Stimulated activated CD8-positive, alpha-beta memory T cell treated with anti-CD3 and anti-CD28 coated beads, Interleukin-4, amount 100 ng/mL, for 1 hour (primary cell): ENCODE measurements around the gene GXYLT2.

Experiments
- DNase-seq, 2 donors: peaks; one replicate each; pipeline ENCODE4 v3.0.0-alpha.2; 2020; ENCODE audit warnings: low read depth in 2 of 2, low spot score in 1 of 2

Gene GXYLT2

DNA sequence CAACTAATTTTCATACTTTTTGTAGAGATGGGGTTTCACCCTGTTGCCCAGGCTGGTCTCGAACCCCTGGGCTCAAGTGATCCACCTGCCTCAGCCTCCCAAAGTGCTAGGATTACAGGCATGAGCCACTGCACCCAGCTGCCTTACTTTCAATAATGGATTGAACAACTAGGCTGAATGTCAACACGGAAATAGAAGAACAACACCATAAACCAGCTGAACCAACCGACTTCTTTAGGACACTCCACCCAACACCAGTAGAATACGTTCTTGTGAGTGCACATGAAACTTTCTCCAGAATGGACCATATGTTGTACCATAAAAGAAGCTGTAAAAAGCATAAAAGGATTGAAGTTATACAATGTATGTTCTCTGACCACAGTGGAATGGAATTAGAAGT is 42.9 kb downstream of the GXYLT2 start:
- no peak for DNase-seq

DNA sequence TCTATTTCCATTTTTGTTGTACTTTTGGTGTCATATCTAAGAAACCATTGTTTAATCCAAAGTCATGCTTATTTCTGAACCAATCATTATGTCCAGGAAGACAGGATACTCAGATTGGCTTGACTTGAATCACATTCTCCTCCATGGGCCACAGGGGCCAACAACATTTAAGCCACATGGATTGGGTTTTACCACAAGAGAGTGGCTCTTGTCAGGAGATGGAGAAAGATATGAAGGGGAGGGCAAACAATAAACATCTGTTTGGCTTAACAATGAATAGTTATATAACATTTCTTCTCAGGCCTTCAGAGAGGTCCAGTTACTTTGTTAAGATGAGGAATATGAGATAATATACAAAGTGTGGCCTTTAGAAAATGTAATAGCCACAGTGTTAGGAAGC is 44.6 kb downstream of the GXYLT2 start:
- DNase-seq: no peak

DNA sequence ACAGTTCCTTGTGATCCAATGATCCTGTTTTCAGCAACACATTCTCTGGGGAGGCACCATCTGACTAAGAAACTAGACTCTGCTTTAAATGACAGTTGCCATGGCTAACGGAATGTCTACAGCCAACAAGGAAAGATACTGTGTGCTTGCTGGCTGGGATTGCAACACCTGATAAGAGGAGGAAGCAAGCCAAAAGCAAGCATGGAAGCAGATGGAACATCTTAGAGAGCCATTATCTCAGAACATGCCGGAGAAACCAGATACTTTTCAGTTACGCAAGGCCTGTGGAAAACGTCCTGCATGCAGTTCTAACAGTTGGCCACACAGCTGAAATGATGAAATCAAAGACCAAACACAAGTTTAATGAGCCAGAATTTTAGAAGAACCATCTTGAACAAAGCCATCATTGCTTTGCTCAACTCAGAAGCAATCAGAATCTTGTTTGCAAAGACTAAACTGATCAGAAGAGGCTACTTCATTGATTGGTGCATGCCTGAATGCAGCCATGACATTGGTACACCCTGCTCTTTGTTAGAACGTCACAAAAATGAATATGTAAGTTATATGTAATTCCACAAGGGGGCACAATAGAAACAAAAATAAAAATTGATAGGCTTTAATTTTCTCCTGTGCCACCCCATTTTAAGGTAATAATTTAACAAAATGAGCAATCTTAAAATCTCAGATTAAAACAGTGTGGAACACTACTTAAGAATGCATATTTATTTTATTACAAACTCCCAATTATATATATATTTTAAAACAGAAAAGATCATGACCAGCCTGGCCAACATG is 50.8 kb downstream of the GXYLT2 start:
- no peak for DNase-seq

DNA sequence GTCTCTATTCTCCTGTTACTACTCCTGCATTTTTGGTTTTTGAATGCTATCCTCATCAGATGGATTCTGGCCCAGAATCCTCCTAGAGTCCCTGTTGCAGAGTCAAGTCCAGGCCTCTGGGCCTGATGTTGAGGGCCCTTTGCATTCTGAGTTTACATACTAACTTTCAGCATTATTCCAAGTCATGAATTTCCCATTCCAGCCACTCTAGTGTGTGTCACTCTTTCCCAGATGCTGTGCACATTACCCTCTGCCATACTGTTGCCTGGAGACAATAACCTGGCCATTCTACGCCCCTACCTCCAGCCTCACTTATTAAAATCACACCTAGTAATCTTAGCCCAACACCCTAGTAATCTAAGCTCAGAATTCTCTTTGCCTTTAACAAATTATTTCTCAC is 53.4 kb downstream of the GXYLT2 start:
- DNase-seq: no peak

DNA sequence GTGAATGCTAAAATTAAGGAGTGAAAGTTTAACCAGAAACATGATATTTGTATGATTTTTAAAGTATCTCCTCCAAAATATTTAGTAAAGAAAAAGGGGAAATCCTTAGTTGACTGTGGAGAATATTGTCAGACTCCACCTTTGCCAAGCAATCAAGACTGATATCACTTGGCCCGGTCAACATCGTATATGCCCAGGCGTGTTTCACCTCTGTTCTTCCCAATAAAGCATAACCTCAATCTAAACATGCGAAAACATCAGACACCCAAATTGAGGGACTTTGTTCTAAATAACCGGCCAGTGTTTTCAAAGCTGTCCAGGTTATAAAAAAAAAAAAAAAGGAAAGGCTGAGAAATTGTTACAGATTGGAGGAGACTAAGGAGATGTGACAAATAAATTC is 54.6 kb downstream of the GXYLT2 start:
- no peak for DNase-seq

DNA sequence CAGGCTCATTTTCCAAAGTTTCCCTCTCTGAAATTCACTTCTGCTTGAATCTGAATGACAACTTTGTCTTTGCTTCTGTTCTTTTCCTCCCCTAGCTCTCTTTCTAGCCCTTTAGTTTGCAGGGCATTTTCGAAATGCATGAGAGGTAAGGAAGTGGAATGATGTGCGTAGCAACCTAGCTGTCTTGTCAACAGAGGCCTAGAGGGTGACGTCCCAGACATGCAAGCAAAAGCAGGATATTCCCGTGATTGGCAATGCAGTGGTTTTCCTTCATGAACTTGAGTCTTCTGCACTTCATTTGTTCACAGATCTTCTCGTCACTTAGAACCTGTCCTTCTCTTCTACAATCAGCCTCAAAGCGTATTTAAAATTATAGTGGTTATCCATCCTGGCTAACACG is 56.9 kb downstream of the GXYLT2 start:
- no peak for DNase-seq

DNA sequence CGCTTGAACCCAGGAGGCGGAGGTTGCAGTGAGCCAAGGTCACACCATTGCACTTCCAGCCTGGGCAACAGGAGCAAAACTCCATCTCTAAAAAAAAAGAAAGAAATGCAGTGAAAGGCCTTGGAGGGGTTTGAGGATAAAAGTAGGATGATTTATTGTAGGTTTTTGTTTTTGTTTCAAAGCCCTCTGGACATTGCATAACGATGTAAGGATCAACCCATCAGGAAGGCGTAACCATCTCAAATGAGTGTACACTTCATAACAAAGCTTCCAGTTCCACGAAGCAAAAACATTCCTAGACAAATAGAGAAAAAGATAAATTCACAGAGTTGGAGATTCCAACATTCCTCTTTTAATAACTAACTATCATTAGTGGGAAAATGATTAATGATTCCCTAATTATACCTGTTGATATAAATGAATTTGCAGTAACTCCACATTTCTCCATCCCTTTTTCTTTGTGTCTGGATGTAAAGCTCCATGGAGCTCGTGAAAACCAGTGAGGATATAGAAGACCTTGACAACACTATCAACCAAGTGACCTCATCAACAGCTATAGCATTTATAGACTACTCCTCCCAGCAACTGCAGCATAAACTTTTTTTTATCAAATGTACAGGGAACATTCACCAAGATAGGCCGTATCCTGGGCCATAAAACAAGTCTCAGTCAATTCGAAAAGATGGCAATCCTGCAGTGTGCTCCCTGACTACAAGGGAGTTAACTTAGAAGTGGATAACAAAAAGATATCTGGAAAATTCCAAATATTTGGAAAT is 60.1 kb downstream of the GXYLT2 start:
- DNase-seq: no peak

DNA sequence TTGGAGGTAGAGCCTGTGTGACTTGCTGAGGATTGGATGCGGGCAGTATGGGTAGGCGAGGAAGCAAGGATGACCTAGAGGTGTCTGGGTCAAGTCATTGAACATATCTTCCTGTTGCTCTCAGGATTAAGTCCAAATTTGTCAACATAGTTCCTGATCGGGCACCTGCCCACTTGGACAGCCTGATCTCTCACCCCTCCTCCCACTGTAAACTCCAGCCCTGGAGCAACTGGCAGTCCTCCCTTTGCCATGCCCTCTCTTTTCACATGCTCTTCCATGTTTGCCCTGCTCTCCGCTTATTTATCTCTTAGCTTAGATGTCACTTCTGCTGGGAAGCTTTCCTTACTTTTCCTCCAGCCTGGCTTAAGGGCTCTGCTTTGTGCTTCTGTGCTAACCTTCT is 61.2 kb downstream of the GXYLT2 start:
- no peak for DNase-seq

DNA sequence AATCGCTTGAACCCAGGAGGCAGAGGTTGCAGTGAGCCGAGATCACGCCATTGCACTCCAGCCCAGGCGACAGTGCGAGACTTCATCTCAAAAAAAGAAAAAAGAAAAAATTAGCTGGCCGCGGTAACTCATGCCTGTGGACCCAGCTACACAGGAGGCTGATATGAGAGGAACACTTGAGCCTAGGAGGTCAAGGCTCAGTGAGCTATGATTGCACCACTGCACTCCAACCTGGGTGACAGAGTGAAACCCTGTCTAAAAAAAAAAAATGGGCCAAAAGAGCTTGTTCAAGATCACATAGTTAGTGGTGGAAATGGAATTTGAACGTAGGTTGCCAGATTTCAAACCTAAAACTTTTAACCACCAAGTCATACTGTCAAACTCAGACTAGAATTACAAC is 62.5 kb downstream of the GXYLT2 start:
- no peak for DNase-seq

DNA sequence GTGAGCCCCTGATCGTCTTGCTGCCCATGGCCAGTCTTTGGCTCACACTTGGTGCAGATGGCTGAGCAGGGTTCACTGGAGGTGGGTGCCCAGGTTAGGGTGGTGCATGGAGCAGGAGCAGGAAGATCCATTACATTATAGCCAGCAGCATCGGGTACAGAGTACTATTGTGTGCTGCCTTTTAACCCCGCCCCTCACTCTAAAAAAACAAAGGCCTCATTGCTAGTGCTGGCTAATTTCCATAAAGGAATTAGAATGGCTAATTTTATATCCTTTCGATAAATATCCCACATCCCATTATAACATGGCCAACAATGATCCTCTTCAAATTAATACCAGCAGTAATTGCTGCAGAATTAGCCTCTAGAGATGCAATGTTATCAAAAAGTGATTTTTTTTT is 63.0 kb downstream of the GXYLT2 start:
- DNase-seq: no peak

DNA sequence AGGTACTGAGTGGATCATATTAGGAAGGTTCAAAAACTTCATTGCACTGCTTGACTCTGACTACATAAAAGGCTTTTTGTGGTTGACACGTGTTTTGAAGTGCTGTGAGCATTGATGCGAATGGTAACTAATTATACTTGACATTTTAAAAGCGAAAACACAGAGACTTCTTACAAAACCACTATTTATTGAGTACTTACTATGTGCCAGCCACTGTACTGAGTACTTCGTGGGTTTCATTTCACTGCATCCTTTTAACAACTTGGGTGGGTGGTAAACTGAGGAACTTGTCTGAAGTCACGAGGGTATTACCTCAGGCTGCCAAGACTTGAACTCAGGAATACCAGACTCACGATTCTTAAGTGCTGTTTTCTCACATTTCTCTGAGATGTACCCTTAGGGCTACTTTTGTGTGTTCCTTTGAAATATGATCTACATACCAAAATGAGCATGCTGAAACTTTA is 63.4 kb downstream of the GXYLT2 start:
- no peak for DNase-seq

DNA sequence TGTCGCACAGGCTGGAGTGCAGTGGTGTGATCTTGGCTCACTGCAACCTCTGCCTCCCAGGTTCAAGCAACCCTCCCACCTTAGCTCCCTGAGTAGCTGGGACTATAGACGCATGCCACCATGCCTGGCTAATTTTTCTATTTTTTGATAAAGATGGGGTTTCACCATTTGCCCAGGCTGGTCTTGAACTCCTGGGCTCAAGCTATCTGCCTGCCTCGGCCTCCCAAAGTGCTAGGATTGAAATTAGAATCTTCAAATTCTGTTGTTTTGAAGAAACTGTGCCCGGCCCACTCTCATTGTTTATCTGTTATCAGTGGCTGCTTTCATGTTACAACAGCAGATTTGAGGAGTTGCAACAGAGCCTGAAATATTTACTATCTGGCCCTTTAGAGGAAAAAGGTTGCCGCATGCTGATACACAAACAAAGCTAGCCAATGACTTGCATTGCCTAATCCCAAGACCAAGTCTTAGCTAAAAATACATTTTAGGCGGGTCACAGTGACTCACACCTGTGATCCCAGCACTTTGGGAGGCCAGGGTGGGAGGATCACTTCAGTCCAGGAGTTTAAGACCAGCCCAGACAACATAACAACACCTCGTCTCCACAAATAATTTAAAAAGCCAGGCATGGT is 65.6 kb downstream of the GXYLT2 start:
- no peak for DNase-seq

DNA sequence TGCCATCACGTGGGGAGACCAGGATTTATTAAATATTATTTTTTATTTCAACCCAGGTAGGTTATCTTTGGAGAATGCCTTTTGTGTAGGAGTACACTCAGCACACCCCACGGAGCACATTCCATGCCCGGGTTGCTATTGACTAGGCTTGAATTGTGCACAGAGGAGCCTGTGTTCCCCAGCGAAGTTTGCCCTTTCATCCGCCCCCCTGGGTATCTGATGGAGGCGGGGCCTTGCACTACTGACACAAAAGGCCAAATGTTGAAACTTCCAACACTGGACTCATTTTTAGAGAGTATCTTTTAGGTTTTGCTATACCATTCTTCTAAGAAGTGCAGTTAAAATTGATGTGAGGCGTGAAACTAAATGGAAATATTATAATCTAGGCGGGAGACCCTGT is 69.5 kb downstream of the GXYLT2 start:
- no peak for DNase-seq

DNA sequence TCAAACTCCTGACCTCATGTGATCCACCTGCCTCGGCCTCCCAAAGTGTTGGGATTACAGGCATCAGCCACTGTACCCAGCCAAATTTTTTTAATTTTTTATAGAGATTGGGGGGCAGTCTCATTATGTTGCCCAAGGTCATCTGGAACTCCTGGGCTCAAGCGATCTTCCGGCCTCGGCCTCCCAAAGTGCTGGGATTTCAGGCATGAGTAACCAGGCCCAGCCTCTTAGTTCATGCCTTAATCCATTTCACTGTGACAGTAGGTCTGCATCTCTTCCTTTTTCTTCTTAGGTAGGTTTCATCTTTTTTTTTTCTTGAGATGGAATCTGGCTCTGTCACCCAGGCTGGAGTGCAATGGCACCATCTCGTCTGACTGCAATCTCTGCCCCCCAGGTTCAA is 71.5 kb downstream of the GXYLT2 start:
- no peak for DNase-seq

DNA sequence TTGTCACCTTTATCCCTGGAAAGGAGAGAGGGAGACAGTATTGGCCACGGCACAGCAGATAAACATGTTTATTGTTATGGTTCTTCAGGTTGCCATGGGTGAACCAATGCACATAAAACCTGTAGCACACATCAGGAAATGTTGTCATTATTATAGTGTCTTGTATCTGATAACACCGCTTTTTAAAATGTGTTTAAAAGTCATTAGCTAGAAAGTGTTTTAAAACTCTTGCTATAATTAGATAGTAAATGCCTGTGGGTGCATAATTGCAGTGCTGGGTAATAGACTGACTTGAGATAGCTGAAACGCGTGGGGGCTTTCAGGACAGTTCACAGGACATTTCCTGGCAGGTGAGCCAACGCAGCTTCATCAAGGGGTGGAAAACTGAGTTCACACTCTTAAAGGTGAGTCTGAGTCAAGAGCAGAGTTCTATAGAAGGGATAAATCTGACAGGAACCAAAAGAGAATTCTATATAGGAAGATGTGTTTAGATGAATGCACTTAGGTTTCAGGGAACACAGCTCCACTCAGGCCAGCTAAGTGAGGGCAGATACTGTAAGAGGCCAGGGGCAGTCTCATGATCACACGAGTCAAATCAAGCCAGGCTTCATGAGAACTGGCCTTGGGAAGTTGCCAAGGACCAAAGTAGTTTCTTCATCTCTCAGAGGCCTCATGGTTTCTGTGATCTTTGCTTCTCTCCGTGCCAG is 73.1 kb downstream of the GXYLT2 start:
- DNase-seq: no peak

DNA sequence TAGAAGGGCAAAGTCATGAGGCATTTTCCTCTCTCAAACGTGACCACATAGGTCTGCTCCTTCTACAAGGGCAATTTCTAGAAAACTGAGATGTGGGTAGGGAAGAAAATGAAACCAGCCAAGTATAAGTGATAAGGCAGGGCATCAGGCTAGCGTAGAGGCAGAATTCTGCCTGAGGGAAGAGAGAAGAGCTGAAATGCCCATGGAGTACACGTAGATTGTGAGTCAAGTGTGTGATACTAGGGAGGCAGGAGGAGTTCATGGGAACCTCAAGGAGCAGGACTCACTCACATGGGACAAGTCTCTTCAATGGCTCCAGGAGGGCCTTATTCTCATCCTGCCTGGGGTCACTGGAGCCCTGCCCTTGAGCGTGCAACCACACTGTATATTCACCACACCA is 73.9 kb downstream of the GXYLT2 start:
- no peak for DNase-seq

DNA sequence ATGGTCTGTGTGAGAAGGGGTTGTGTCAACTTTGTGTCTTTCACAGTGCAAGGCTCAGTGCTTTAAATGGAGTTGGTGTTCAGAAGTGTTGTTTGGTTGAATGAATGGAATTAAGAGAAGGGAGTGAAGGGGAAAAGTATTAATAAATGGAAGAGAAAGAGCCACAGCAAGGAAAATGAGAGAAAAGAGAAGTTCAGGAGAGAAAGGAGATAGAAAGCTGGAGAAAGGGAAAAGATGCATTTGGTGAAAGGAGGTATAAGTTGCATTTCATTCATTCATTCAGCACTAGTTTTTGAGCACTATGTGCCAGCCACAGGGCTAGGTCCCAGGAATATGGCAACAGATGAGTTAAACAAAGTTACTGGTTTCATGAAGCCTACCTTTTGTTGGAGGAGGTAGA is 74.5 kb downstream of the GXYLT2 start:
- DNase-seq: no peak

DNA sequence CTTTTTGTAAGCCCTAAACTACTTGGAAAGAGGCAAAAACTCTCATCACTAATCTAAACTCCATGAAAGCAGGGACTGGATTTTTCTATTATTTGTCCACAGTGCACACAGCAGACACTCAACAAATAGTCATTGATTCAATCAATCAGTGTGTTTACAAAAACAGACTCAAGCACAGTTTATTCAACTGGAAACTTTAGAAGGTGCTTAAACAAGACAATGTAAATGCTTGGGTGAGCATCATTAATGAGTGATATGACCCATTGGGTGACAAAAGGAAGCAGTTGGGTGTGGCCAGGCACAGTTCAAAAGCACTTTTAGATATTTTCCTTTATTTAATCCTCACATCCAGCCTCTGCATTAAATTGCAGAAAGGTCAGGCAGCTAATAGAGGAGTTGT is 76.8 kb downstream of the GXYLT2 start:
- DNase-seq: no peak

DNA sequence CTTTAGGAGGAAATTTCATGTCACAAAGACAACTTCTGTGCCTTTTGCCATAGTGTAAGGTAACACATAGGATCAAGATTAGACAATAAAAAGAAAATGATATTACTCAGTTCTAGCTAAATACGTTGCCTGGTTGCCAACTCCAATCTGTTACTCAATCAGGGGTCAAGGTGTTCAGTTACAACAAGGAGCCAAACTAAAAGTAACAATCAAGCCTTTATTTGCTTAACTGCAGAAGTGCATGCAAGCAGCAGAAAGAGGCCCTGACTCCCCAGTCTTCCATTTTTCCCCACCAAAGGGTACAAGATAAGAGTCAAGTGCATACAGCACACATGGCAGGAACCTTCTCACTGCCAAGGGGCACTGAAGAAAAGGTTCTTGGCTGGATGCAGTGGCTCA is 80.4 kb downstream of the GXYLT2 start:
- DNase-seq: no peak

DNA sequence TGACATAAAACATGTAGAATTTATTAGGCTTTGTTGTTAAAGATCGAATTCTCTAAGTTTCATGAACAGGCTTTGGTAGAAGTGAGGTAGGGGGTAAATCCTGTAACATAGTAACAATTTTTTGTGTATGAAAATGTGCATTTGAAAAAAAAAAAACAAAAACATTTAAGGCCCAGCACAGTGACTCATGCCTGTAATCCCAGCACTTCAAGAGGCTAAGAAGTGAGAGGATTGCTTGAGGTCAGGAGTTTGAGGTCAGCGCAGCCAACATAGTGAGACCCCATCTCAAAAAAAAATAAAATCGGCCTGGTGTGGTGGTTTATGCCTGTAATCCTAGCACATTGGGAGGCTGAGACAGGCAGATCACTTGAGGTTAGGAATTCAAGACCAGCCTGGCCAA is 81.9 kb downstream of the GXYLT2 start:
- no peak for DNase-seq

DNA sequence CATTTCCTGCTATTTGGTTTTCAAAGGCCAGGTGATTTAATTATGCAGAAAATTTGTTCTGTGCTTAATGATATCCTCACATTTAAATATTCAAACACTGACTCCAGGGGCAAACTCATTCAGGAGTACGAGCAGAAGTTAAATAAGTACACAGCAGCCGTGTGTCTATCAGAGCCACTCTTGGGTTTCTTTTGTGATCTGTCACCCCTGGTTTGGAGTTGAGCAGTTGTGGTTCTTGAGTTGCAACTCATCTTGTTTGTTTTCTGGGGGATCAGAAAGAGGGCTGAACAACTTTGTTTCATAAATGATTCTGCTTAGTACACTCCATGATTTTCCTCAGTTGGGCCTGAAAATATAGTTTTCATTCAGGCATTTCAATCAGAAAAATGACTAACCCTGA is 83.1 kb downstream of the GXYLT2 start:
- no peak for DNase-seq

DNA sequence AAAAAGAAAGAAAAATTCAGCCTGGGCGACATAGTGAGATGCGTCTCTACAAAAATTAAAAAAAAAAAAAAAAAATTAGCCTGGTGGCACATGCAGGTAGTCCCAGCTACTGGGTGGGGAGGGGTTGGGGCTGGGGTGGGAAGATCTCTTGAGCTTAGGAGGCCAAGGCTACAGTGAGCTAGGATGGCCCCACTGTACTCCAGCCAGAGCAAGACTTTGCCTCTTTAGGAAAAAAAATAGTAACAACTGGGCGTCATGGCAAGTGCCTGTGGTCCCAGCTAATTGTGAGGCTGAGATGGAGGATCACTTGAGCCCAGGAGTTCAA is 84.8 kb downstream of the GXYLT2 start:
- DNase-seq: no peak
